Measurements from ENCODE around the gene PNKD. TPM values are rescaled to one million over a fixed set of nuclear protein-coding genes. Genes with fewer than 3 reads are reported as not detected.
"Not testable (repeated sequence)": the region's sequence is repeated elsewhere in the genome, so short reads cannot be mapped to it uniquely, and the experiment has no call there.

PNKD gene
- polyA plus RNA-seq, 2 of the 4 experiments (the other 2 are of a cell fraction): 46.2 to 51.7 TPM

DNA sequence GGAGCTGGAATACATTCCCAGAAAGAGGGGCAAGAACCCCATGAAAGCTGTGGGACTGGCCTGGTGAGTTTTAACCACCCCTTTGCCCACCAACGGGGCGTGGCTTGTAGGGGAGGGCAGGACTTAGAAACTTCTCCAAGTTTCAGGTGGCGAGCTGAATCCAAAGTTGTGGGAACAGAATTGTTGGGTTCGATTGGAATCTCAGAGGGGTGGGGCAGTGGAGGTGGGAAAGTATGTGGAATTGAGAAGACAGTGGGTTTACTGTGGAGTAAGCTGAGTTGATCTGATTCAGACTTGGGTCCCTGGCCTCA lies 1.1 kb downstream of the PNKD start:
- POLR2A ChIA-PET: interaction anchor here (1.3 kb wide), 1 partner anchor 99 kb away, joined by 3 read pairs; no protein-coding TSS in a partner anchor

DNA sequence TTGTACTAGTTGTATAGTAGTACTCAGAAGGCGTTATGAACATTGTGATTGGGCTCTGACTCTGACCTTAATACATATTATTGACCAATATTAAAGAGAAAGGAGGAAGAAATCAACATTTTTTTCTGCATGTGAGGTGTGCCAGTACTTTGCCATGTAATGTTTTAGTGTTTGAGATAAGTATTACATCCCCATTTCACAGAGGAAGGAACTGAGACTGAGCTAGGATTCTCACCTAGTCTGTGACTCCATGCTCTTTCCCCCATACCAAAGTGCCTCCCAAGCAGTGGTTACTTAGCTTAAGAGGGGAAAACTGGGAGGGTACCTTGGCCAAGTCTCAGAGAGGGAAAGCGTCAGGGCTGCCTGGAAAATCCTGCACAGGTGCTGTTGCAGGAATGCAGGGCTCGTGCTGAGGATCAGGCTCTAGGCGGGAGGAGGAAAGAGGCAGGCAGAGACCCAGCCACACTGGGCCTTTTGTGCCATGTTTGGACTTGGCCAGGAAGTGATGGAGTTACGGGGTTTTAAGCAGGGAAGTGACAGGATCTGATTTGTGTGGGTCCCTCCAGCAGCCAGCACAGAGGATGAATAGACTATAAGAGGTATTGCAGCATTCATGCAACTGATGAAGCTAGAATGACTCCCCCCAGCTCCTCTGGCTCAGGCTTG lies 1.7 kb downstream of the PNKD start:
- POLR2A ChIA-PET: no interaction called here

More for the DNA sequence above, 1.1 kb downstream of the PNKD start:
- peak overlapping the region; percentile 100 for H3K4me2 ChIP-seq
- no peaks in the 10 kb centered on the region for H3K9me3 ChIP-seq
- H3K4me3 ChIP-seq: peak overlapping the region; percentile 97
- CTCF ChIA-PET: interaction anchor here (0.6 to 6.5 kb wide), 23 partner anchors 10 to 375 kb away, joined by 3 to 105 read pairs (median 4); partner anchors contain the start of gene CATIP
- 25% methylated on average over 4 of the region's 4 CpGs for WGBS (ENCODE audit: missing lambda C conversion rate)
- peak overlapping the region; percentile 89 to 92; a peak in 5 of 6 replicates for H3K27ac ChIP-seq
- FAIRE-seq (no peak), DNase-seq (ENCODE audit: low read depth in 1 of 2, low spot score in 1 of 2) (no peak), ATAC-seq (no peak)
- no peak for TF ChIP-seq FOSB (CRISPR knock-in tag; IDR thresholded peaks at IDR 0.05)
- TF ChIP-seq RARB (CRISPR knock-in tag; IDR thresholded peaks at IDR 0.05): no peak
- peaks cover 25% of the 10 kb centered on the region for H3K4me1 ChIP-seq

GRCh38 chr2:218272531-218273212 lies 2.4 kb downstream of the PNKD start:
- DNase-seq (ENCODE audit: low read depth in 1 of 2, low spot score in 1 of 2) (peak; percentile 87 to 91), ATAC-seq (peak; percentile 44 to 62), FAIRE-seq (no peak)
- 18% methylated on average over 18 of the region's 18 CpGs for WGBS (ENCODE audit: missing lambda C conversion rate)
- H3K4me3 ChIP-seq: no peak overlapping the region
- H3K27ac ChIP-seq: peak overlapping the region; percentile 23 to 71; a peak in 4 of 6 replicates
- peak overlapping the region; percentile 100 for H3K4me2 ChIP-seq
- POLR2A ChIA-PET: no interaction called here
- H3K4me1 ChIP-seq: peaks cover 25% of the 10 kb centered on the region
- CTCF ChIA-PET: interaction anchor here (0.7 to 6.5 kb wide), 32 partner anchors 11 to 374 kb away, joined by 3 to 105 read pairs (median 4); partner anchors contain the start of genes CATIP and TMBIM1
- peak; percentile 83 for TF ChIP-seq CTCF (IDR thresholded peaks at IDR 0.05)
- peak; percentile 83 for TF ChIP-seq SMC3 (IDR thresholded peaks at IDR 0.05)
- TF ChIP-seq RCOR1 (IDR thresholded peaks at IDR 0.05; ENCODE audit: low read depth, low read length): no peak
- peak in 1 of 2 experiments; percentile 61; a peak in 1 of 4 replicates for TF ChIP-seq CEBPB (IDR thresholded peaks at IDR 0.05)
- peak; percentile 82 to 90 for TF ChIP-seq RAD21 (conservative IDR thresholded peaks at IDR 0.05 in 1 of 2, IDR thresholded peaks at IDR 0.05 in 1 of 2)
- no peaks in the 10 kb centered on the region for H3K9me3 ChIP-seq

More for the DNA sequence above, 1.7 kb downstream of the PNKD start:
- Histone ChIP-seq H3K9me3 (no peaks in the 10 kb centered on the region), H3K4me2 (peak overlapping the region; percentile 100), H3K4me3 (no peak overlapping the region), H3K4me1 (peaks cover 25% of the 10 kb centered on the region), H3K27ac (peak overlapping the region in 1 of 2 experiments; percentile 71; a peak in 2 of 6 replicates)
- 77% methylated on average over 5 of the region's 5 CpGs for WGBS (ENCODE audit: missing lambda C conversion rate)
- CTCF ChIA-PET: interaction anchor here (0.6 to 6.5 kb wide), 24 partner anchors 10 to 374 kb away, joined by 3 to 105 read pairs (median 4); partner anchors contain the start of gene CATIP
- no peak for ATAC-seq
- DNase-seq (ENCODE audit: low read depth in 1 of 2, low spot score in 1 of 2): no peak
- FAIRE-seq: no peak
- no peak for TF ChIP-seq CBX8 (IDR thresholded peaks at IDR 0.05)

DNA sequence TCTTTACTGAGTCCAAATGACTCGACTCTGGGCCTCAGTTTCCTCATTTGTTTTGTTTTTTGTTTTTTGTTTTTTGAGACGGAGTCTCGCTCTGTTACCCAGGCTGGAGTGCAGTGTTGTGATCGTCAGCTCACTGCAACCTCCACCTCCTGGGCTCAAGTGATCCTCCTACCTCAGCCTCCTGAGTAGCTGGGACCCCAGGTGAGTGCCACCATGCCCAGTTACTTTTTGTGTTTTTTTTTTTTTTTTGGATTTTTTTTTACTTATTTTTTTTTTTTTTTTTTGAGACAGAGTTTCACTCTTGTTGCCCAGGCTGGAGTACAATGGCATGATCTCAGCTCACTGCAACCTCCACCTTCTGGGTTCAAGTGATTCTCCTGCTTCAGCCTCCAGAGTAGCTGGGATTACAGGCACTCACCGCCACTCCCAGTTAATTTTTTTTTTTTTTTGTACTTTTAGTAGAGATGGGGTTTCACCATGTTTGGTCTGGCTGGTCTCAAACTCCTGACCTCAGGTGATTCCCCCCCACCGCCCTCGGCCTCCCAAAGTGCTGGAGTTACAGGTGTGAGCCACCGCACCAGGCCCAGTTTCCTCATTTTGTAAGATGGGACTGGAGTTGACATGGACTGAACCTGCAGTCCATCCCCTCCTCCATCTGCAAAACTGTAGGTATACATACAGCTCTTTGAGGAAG lies 3.0 kb downstream of the PNKD start:
- CTCF ChIA-PET: interaction anchor here (0.6 to 6.5 kb wide), 25 partner anchors 11 to 556 kb away, joined by 3 to 105 read pairs (median 3); partner anchors contain the start of genes CATIP and TMBIM1
- FAIRE-seq; POLR2A ChIA-PET; H3K9me3 ChIP-seq; ATAC-seq; H3K4me3 ChIP-seq; DNase-seq (ENCODE audit: low read depth in 1 of 2, low spot score in 1 of 2): not testable (repeated sequence)
- Histone ChIP-seq H3K4me2 (peak overlapping the region; percentile 100), H3K4me1 (peaks cover 25% of the 10 kb centered on the region), H3K27ac (peak overlapping the region; percentile 23 to 71; a peak in 4 of 6 replicates)
- WGBS (ENCODE audit: missing lambda C conversion rate): 84% methylated on average over 8 of the region's 8 CpGs

GRCh38 chr2:218273908-218274249 lies 3.6 kb downstream of the PNKD start:
- ChIA-PET POLR2A (no interaction called here), CTCF (interaction anchor here (0.6 to 6.5 kb wide), 10 partner anchors 10 to 555 kb away, joined by 3 to 105 read pairs (median 4); partner anchors contain the start of genes CATIP and TMBIM1)
- H3K4me3 ChIP-seq: no peak overlapping the region
- no peak for ATAC-seq
- TF ChIP-seq BCL3 (IDR thresholded peaks at IDR 0.05) (no peak), HOXA7 (CRISPR knock-in tag; IDR thresholded peaks at IDR 0.05) (no peak)
- H3K9me3 ChIP-seq: no peaks in the 10 kb centered on the region
- no peak for FAIRE-seq
- DNase-seq (ENCODE audit: low read depth in 1 of 2, low spot score in 1 of 2): no peak
- 100% methylated on average over 2 of the region's 2 CpGs for WGBS (ENCODE audit: missing lambda C conversion rate)
- H3K4me2 ChIP-seq: no peak overlapping the region
- H3K27ac ChIP-seq: no peak overlapping the region
- peaks cover 22% of the 10 kb centered on the region for H3K4me1 ChIP-seq
